ENCODE results near the gene FGD1.
A peak's percentile ranks its signal among the peaks of the same experiment; 100 is the strongest.
"Not testable (repeated sequence)": the region's sequence is repeated elsewhere in the genome, so short reads cannot be mapped to it uniquely, and the experiment has no call there.

FGD1 gene

GRCh38 chrX:54495814-54496516 lies at the start of gene FGD1:
FGD1 (minus strand) TSS chrX:54496234; CDS start chrX:54495432, 802 bp downstream.
- Mint-ChIP-seq H3K36me3 (peaks cover 4% of the 10 kb centered on the region), H3K27ac (no peak within 1 kb of the TSS), H3K4me1 (peaks cover 8% of the 10 kb centered on the region), H3K27me3 (peaks cover 21% of the 10 kb centered on the region), H3K9me3 (no peaks in the 10 kb centered on the region), H3K4me3 (peak within 1 kb of the TSS; percentile 86)
- peak in 1 of 2 donors; percentile 16 for DNase-seq (ENCODE audit: low spot score in 2 of 2)
- peak; percentile 58 for ATAC-seq (ENCODE audit: low read depth)

- peaks cover 29% of the 10 kb centered on the region for H3K36me3 Mint-ChIP-seq
- H3K4me1 Mint-ChIP-seq; H3K27me3 Mint-ChIP-seq; H3K27ac Mint-ChIP-seq; DNase-seq (ENCODE audit: low spot score in 2 of 2); H3K9me3 Mint-ChIP-seq; ATAC-seq (ENCODE audit: low read depth); H3K4me3 Mint-ChIP-seq: not testable (repeated sequence)
These were observed 46.2 kb upstream of the FGD1 start for GRCh38 chrX:54542239-54542638.

- ATAC-seq (ENCODE audit: low read depth) = no peak
- peaks cover 2% of the 10 kb centered on the region for H3K9me3 Mint-ChIP-seq
- no peaks in the 10 kb centered on the region for H3K27me3 Mint-ChIP-seq
- no peaks in the 10 kb centered on the region for H3K4me1 Mint-ChIP-seq
- H3K4me3 Mint-ChIP-seq = no peak overlapping the region
- no peak for DNase-seq (ENCODE audit: low spot score in 2 of 2)
- H3K36me3 Mint-ChIP-seq = peaks cover 32% of the 10 kb centered on the region
- no peak overlapping the region for H3K27ac Mint-ChIP-seq
These were observed 44.3 kb upstream of the FGD1 start for GRCh38 chrX:54540289-54540688.

- H3K9me3 Mint-ChIP-seq = no peaks in the 10 kb centered on the region
- H3K4me1 Mint-ChIP-seq = peaks cover 16% of the 10 kb centered on the region
- ATAC-seq (ENCODE audit: low read depth) (no peak), DNase-seq (ENCODE audit: low spot score in 2 of 2) (no peak)
- H3K4me3 Mint-ChIP-seq = peak overlapping the region; percentile 44
- no peak overlapping the region for H3K27ac Mint-ChIP-seq
- peaks cover 5% of the 10 kb centered on the region for H3K36me3 Mint-ChIP-seq
- H3K27me3 Mint-ChIP-seq = no peaks in the 10 kb centered on the region
These were observed 38.2 kb upstream of the FGD1 start for GRCh38 chrX:54534271-54534670.

- ATAC-seq (ENCODE audit: low read depth) (peak; percentile 22), DNase-seq (ENCODE audit: low spot score in 2 of 2) (peak in 1 of 2 donors; percentile 16)
- peaks cover 3% of the 10 kb centered on the region for H3K9me3 Mint-ChIP-seq
- H3K4me3 Mint-ChIP-seq = peak overlapping the region; percentile 94
- peaks cover 18% of the 10 kb centered on the region for H3K4me1 Mint-ChIP-seq
- H3K27ac Mint-ChIP-seq = peak overlapping the region; percentile 92
- H3K27me3 Mint-ChIP-seq = no peaks in the 10 kb centered on the region
- peaks cover under 1% of the 10 kb centered on the region for H3K36me3 Mint-ChIP-seq
These were observed 34.4 kb upstream of the FGD1 start for GRCh38 chrX:54530357-54530900.

- H3K4me1 Mint-ChIP-seq = peaks cover 18% of the 10 kb centered on the region
- peak; percentile 84 for ATAC-seq (ENCODE audit: low read depth)
- H3K36me3 Mint-ChIP-seq = no peaks in the 10 kb centered on the region
- peak; percentile 64 to 70 for DNase-seq (ENCODE audit: low spot score in 2 of 2)
- no peaks in the 10 kb centered on the region for H3K27me3 Mint-ChIP-seq
- H3K4me3 Mint-ChIP-seq = peak within 1 kb of the TSS; percentile 94
- peaks cover 3% of the 10 kb centered on the region for H3K9me3 Mint-ChIP-seq
- H3K27ac Mint-ChIP-seq = peak within 1 kb of the TSS; percentile 92
These were observed 33.7 kb upstream of the FGD1 start, which contains the start of gene GNL3L for GRCh38 chrX:54529552-54530356. GNL3L (plus strand) TSS chrX:54530219; CDS start chrX:54532567, 2,348 bp downstream.

- peak overlapping the region; percentile 94 for H3K4me3 Mint-ChIP-seq
- no peaks in the 10 kb centered on the region for H3K27me3 Mint-ChIP-seq
- DNase-seq (ENCODE audit: low spot score in 2 of 2) (no peak), ATAC-seq (ENCODE audit: low read depth) (no peak)
- no peaks in the 10 kb centered on the region for H3K36me3 Mint-ChIP-seq
- peaks cover 13% of the 10 kb centered on the region for H3K4me1 Mint-ChIP-seq
- H3K27ac Mint-ChIP-seq = peak overlapping the region; percentile 92
- peaks cover 3% of the 10 kb centered on the region for H3K9me3 Mint-ChIP-seq
These were observed 33.1 kb upstream of the FGD1 start for GRCh38 chrX:54529151-54529550.

- no peaks in the 10 kb centered on the region for H3K36me3 Mint-ChIP-seq
- H3K4me1 Mint-ChIP-seq = no peaks in the 10 kb centered on the region
- H3K4me3 Mint-ChIP-seq = no peak overlapping the region
- peaks cover 4% of the 10 kb centered on the region for H3K9me3 Mint-ChIP-seq
- H3K27me3 Mint-ChIP-seq = peaks cover 6% of the 10 kb centered on the region
- H3K27ac Mint-ChIP-seq = no peak overlapping the region
- DNase-seq (ENCODE audit: low spot score in 2 of 2) = no peak
- ATAC-seq (ENCODE audit: low read depth) = no peak
These were observed 13.4 kb upstream of the FGD1 start for GRCh38 chrX:54509400-54509799.

- no peak overlapping the region for H3K27ac Mint-ChIP-seq
These were observed 902 bp upstream of the FGD1 start for GRCh38 chrX:54496936-54497335.

GRCh38 chrX:54496517-54496852 lies 451 bp upstream of the FGD1 start:
- Mint-ChIP-seq H3K27me3 (peaks cover 21% of the 10 kb centered on the region), H3K36me3 (peaks cover 4% of the 10 kb centered on the region), H3K27ac (no peak overlapping the region), H3K4me1 (peaks cover 8% of the 10 kb centered on the region), H3K4me3 (peak overlapping the region; percentile 86), H3K9me3 (no peaks in the 10 kb centered on the region)
- DNase-seq (ENCODE audit: low spot score in 2 of 2) (no peak), ATAC-seq (ENCODE audit: low read depth) (no peak)

More at GRCh38 chrX:54496936-54497335, 902 bp upstream of the FGD1 start:
- DNase-seq (ENCODE audit: low spot score in 2 of 2) (no peak), ATAC-seq (ENCODE audit: low read depth) (no peak)
- Mint-ChIP-seq H3K27me3 (peaks cover 21% of the 10 kb centered on the region), H3K36me3 (peaks cover 4% of the 10 kb centered on the region), H3K4me1 (peaks cover 8% of the 10 kb centered on the region), H3K9me3 (no peaks in the 10 kb centered on the region), H3K4me3 (peak overlapping the region; percentile 86)

- Mint-ChIP-seq H3K4me1 (peaks cover 8% of the 10 kb centered on the region), H3K36me3 (peaks cover 4% of the 10 kb centered on the region), H3K27me3 (peaks cover 21% of the 10 kb centered on the region), H3K9me3 (no peaks in the 10 kb centered on the region), H3K27ac (peak overlapping the region; percentile 58), H3K4me3 (peak overlapping the region; percentile 77)
- peak; percentile 10 for ATAC-seq (ENCODE audit: low read depth)
- DNase-seq (ENCODE audit: low spot score in 2 of 2) = no peak
These were observed 833 bp downstream of the FGD1 start for GRCh38 chrX:54494989-54495813.

- Mint-ChIP-seq H3K4me1 (peaks cover 8% of the 10 kb centered on the region), H3K27ac (peak overlapping the region; percentile 58), H3K4me3 (peak overlapping the region; percentile 77), H3K36me3 (peaks cover 4% of the 10 kb centered on the region), H3K9me3 (no peaks in the 10 kb centered on the region), H3K27me3 (peaks cover 20% of the 10 kb centered on the region)
- no peak for ATAC-seq (ENCODE audit: low read depth)
- no peak for DNase-seq (ENCODE audit: low spot score in 2 of 2)
These were observed 1.7 kb downstream of the FGD1 start for GRCh38 chrX:54494166-54494988.

GRCh38 chrX:54492340-54492739 lies 3.7 kb downstream of the FGD1 start:
- Mint-ChIP-seq H3K27ac (no peak overlapping the region), H3K4me1 (peaks cover 8% of the 10 kb centered on the region), H3K36me3 (peaks cover 2% of the 10 kb centered on the region), H3K4me3 (no peak overlapping the region), H3K27me3 (peaks cover 11% of the 10 kb centered on the region), H3K9me3 (no peaks in the 10 kb centered on the region)
- no peak for DNase-seq (ENCODE audit: low spot score in 2 of 2)
- no peak for ATAC-seq (ENCODE audit: low read depth)
